ENCODE results near the gene EYS.

DNA sequence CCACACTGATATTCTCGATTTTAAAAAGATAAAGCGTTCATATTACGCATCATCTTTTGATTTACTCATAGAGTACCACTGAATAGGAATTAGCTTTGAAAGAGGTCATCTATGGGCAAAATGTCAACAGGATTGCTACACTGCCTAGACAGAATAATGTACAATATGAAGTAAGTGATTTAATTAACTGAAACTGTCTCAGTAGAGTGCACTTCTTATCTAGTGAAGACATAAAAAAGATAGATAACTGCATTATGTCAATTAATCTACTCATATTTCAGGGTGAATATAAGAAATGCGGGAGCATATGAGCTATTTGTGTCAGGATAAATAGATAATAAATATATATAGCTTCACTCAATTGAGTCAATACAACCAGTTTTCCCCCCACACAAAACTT lies 723.9 kb downstream of the EYS start:
- TF ChIP-seq, protein P1, sequence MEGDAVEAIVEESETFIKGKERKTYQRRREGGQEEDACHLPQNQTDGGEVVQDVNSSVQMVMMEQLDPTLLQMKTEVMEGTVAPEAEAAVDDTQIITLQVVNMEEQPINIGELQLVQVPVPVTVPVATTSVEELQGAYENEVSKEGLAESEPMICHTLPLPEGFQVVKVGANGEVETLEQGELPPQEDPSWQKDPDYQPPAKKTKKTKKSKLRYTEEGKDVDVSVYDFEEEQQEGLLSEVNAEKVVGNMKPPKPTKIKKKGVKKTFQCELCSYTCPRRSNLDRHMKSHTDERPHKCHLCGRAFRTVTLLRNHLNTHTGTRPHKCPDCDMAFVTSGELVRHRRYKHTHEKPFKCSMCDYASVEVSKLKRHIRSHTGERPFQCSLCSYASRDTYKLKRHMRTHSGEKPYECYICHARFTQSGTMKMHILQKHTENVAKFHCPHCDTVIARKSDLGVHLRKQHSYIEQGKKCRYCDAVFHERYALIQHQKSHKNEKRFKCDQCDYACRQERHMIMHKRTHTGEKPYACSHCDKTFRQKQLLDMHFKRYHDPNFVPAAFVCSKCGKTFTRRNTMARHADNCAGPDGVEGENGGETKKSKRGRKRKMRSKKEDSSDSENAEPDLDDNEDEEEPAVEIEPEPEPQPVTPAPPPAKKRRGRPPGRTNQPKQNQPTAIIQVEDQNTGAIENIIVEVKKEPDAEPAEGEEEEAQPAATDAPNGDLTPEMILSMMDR (IDR thresholded peaks at IDR 0.05) = no peak
- TF ChIP-seq POLR2AphosphoS5 (IDR thresholded peaks at IDR 0.05) = no peak
